Measurements from ENCODE around the gene KIAA1671.
A peak's percentile ranks its signal among the peaks of the same experiment; 100 is the strongest.
"Not testable (repeated sequence)": the region's sequence is repeated elsewhere in the genome, so short reads cannot be mapped to it uniquely, and the experiment has no call there.

The KIAA1671 gene

GRCh38 chr22:25174888-25175411 lies 222.4 kb downstream of the KIAA1671 start:
- DNase-seq (ENCODE audit: low read depth), result no peak

GRCh38 chr22:25176175-25176574 lies 223.7 kb downstream of the KIAA1671 start:
- no peak for DNase-seq (ENCODE audit: low read depth)

DNA sequence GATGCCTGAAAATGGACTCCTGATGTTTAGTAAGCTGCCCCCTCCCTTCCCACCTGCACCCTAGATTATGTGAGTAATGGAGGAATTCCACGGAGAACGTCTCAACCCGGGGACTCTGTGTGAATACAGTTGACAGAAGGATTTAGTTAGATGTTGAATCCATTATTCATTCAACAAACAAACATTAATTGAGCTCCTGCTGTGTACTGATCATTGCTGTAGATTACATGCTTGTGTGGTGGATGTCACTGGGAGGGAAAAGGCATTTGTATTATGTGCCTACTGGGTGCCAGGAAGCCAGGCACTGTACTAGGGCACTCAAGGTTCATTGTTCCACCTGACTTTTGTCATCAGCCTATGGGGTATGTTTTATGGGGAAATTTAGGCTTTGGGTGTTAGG lies 224.3 kb downstream of the KIAA1671 start:
- no peak for DNase-seq (ENCODE audit: low read depth)

DNA sequence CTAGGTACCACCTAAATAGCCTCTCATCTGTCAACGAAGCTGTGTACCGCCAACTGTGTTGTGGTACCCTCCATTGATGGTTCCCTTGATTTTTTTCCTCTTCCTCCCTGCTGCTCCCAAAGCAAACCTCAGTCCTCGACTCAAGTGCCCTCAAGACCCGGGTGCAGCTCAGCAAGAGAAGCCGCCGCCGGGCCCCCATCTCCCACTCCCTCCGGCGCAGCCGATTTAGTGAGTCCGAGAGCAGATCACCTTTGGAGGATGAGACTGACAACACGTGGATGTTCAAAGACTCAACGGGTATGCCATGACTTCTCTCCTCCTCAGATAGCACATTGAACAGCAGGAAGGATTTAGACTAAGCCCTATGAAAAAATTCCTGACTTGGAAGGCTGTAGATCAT lies 224.7 kb downstream of the KIAA1671 start:
- DNase-seq (ENCODE audit: low read depth), result no peak

- no peak for DNase-seq (ENCODE audit: low read depth)
Measured at GRCh38 chr22:25177895-25178294, 225.4 kb downstream of the KIAA1671 start.

DNA sequence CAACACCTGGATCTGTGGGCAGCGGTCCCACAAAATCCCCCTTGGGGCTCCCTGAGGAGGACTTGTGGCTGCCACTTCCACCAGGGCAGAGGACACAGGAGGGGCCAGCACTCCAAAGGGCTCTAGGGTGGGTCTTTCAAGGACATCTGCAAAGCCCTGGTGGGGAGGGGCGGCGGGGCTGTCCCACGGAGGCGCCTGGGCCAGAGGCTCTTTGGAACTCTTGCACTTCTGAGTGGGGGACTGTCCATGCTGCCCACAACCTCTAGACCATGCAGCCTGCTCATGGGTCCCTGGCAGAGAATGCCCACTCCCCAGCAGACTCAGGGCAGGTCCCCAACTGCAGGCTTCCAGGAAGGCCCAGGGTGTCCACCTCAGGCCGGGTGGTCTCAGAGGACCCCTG lies 225.8 kb downstream of the KIAA1671 start:
- not testable (repeated sequence) for DNase-seq (ENCODE audit: low read depth)

DNA sequence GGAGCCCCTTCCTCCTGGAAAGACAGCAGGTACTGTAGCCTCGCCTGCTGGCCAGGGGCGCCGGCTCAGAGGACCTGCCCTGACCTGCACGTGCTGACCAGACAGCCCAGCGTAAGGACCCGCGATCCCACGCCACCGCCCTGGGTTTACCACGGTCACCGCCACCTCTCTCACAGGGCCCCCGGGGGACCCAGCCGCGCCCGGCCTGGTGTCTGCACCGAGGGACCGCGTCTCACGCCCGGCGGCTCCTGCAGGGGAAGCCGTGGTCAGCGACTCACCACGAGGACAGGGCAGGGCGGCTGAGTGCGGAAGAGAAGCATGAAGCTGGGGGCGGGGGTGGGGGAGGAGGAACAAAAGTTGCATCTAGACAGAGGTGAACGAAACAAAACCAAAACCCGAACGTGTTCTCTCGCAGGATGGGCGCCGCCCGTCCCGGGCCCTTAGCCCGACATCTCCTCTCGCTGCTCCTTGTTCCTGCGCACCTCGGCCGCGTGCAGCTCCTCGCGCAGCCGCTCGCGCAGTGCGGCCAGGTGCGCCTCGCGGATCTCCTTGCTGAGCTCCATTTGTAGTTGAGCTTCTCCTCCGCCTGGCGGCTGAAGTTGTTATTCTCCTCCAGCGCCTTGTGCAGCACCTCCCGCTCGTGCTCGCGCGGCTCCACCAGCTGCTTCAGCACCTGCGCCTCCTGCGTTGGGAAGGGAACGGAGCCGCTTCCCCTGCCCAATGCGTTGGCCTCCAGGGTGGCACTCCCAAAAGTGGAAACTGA lies 226.5 kb downstream of the KIAA1671 start:
- DNase-seq (ENCODE audit: low read depth), result not testable (repeated sequence)

DNA sequence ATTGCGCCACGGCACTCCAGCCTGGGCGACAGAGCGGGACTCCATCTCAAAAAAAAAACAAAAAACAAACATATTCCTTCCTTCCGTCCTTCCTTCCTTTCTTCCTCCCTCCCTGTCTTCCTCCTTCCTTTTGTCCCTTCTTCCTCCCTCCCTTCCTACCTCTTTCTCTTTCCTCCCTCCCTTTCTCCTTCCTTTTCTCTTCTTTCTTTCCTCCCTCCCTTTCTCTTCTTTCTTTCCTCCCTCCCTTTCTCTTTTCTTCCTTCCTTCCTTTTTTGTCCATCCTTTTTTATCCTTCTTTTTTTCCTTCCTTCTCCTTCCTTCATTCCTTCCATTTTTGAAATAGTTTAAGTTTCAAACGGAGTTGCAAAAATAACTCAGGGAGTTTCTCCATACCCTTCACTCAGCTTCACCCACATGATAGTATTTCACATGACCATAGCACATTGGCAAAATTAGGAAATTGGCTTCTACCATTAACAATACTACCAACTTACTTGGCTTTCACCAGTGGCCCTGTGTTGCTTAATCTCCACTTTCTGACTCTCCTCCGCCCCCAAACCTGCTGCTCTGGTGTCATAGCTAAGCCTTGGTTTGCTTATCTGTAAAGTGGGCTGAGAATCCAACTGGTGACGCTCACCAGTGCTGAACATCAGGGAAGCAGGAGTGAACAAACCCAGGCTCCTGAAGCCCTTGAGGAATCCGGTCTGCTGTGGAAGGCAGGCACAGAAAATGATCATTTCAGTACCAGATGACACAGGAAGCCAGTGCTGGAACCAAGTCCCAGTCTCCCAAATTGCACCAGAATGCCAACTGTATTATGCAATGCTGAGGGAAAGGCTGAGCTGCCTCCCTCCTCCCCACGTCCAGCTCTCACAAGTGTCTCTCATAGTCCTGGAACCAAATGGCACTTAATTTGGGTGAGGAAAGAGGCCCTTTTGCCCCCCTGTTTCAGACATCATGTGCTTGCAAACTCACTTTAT lies 229.9 kb downstream of the KIAA1671 start:
- DNase-seq (ENCODE audit: low read depth), result peak; percentile 74

DNA sequence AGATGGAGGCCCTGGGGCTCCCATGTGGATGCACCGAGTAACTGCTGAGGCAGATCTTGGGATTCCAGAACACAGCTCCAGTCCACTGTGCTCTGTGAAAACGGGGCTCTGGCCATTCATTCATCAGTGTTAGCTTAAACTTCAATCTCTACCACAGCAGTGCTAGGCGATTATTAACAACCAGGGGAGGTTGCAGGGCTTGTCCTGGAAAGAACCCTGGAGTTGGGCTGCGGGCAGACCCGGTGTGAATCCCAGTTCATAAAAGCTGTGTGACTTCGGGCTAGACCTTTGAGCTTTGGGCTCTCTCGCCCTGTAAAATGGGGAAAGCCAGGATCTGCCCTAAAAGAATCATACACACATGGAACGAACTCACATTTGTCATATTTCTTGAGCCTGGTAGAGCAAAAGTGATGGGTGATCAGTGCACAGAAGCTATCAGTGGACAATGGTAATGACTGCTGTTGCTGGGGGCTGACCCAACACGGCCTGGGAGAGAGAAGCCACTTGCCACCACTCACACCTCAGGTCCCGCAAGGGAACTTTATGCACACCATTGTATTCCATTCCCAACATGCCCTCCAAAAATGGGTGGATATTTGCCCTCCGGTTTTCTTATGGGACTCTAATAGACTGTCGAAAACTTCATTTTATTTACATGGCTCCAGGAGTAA lies 231.6 kb downstream of the KIAA1671 start:
- DNase-seq (ENCODE audit: low read depth), result no peak

DNA sequence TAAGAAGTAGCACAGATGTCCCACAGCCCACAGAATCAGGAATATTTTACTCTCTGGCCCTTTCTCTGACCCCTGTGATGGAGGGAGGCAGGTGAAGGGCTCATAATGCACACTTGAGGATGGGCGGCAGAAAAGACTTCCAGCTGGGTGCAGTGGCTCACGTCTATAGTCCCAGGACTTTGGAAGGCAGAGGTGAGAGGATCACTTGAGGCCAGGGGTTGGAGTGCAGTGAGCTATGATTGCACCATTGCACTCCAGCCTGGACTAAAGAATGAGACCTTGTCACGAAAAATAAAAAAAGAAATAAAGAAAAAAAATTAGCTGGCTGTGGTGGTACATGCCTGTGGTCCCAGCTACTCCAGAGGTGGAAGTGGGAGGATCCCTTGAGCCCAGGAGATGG lies 233.6 kb downstream of the KIAA1671 start:
- no peak for DNase-seq (ENCODE audit: low read depth)

GRCh38 chr22:25187469-25187868 lies 235.0 kb downstream of the KIAA1671 start:
- DNase-seq (ENCODE audit: low read depth), result no peak

GRCh38 chr22:25192406-25192805 lies 239.9 kb downstream of the KIAA1671 start:
- no peak for DNase-seq (ENCODE audit: low read depth)

GRCh38 chr22:25193130-25193529 lies 240.6 kb downstream of the KIAA1671 start:
- no peak for DNase-seq (ENCODE audit: low read depth)

GRCh38 chr22:25193548-25193947 lies 241.0 kb downstream of the KIAA1671 start:
- no peak for DNase-seq (ENCODE audit: low read depth)

DNA sequence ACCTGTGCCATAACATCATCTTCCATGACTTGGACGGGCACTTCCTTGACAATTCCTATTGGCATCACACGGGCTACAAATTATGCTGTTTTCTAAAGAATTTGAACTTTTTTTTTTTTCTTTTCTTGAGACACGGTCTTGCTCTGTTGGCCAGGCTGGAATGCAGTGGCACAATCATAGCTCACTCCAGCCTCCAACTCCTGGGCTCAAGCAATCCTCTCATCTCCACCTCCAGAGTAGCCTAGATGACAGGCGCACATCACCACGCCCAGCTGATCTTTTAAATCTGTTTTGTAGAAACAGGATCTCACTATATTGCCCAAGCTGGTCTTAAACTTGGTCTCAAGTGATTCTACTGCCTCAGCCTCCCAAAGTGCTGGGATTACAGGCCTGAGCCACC lies 243.8 kb downstream of the KIAA1671 start:
- no peak for DNase-seq (ENCODE audit: low read depth)

DNA sequence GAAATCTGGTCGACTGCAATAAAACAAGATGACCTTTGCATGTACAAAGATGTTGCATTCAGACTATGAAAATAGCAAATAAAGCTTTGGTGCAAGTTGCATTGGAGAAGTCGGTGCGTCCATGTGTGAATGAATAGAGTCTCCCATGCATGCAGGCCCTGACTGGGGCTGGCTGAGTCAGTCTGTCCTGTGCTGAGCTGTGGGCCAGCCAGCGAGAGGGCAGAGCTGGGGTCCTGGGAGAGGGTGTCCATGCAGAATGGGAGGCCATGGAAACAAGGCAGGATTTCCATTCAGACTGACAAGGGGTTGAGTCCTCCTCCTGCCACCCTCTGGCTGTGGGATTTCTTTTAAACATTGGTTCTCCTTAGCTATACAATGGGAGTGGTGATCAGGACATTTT lies 244.8 kb downstream of the KIAA1671 start:
- DNase-seq (ENCODE audit: low read depth), result no peak

DNA sequence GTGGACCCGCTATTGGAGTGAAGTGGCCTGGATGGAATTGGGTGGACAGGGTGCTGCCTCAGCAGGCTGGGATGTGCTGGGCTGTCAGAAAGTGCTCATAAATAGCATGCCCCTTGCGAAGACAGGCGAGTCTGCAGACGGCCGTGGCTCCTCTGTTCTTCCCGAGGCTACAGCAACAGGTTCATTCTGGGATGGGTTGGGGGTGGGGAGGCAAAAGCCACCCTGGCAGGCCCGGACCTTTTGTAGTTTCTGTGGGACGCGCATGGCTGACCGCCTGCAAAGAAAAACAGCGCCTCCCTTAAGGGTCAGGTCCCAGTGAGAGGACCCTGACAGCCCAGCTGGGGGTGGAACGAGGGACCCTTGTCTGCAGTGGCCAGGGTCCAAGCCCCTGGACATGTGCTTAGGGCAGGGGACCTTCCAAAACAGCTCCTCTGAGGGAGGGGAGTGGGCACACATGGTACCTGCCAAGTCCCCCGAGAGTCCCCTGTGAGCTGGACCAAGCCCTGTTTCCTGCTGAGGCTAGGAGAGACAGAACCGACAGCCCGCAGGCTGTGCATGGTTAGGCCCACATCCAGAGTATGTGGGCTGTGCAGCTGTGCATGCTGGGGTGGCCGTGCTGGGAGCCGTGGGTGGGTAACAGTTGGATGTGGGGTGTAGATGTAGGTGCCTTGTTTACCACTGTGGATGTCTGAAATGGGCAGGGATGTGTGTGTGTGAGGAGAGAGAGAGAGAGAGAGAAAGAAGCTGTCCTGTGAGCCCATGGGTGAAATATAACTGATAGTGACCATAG lies 247.4 kb downstream of the KIAA1671 start, which contains the start of gene CRYBB3:
TSS of gene CRYBB3 (plus strand) at position 128 of the 790 bp plus-strand sequence. CDS start 1,539 bp downstream, outside the sequence.
- DNase-seq (ENCODE audit: low read depth), result no peak

- DNase-seq (ENCODE audit: low read depth), result no peak
Measured at GRCh38 chr22:25200967-25201366, 248.5 kb downstream of the KIAA1671 start.

- DNase-seq (ENCODE audit: low read depth), result no peak
Measured at GRCh38 chr22:25201557-25202273, 249.2 kb downstream of the KIAA1671 start.

DNA sequence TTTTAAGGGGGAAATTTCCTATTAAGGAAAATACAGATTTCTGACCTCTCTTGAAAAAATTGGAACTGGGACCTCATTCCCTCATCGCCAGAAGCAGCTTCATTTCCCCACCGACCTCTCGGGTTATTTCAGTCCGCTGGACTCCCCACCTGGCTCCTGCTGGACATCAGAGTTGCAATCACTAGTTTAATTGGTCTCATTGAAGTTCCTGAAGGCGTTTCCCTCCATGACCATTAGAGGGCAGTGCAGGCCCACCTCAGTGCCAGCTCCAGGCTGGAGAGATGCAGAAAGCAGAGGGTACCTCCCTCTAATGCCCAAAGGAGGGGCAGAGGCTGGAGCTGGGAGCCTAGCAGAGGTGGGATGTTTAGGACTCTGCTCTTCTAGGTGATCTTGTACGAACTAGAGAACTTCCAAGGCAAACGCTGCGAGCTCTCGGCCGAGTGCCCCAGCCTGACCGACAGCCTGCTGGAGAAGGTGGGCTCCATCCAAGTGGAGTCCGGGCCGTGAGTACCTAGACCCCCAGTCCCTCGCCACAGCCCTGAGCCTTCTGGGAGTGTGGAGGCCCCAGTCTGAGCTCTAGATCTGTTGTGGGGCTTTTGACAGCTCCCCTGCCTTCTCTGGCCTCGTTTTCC lies 249.9 kb downstream of the KIAA1671 start:
- DNase-seq (ENCODE audit: low read depth), result peak; percentile 42
